Endothelial cell of umbilical vein (primary cell): ENCODE results near the gene SEMG2. TPM values are rescaled to one million over a fixed set of nuclear protein-coding genes. Genes with fewer than 3 reads are reported as not detected.

Source experiments
- BruUV-seq: library from RNA; stranded (reverse); fragments of 400-500 nt; replicated peaks from 2 replicates; lab custom pipeline; 2021; lab: Mats Ljungman, UMichigan
- CTCF ChIA-PET: fragments of 300-600, 350-600 bp; sonication (Branson Sonifier 250); formaldehyde crosslinking; loops from one replicate; lab custom pipeline; 2021; ENCODE audit warnings: antibody characterized with exemption, inconsistent platforms; lab: Charles Lee
- POLR2A ChIA-PET: fragments of 300-600, 350-600 bp; sonication (Branson Sonifier 250); formaldehyde crosslinking; loops from one replicate; lab custom pipeline; 2021; ENCODE audit warnings: antibody characterized with exemption, inconsistent platforms; lab: Charles Lee
- DNase-seq: peaks from one replicate; pipeline ENCODE4 v3.0.0-alpha.2; 2011; ENCODE audit warnings: low read depth, low spot score
- FAIRE-seq: peaks from 2 replicates; lab custom pipeline; 2011; peaks lifted over from hg19 to GRCh38; lab: Jason Lieb, UNC
- H2AFZ ChIP-seq: 2 replicates; pipeline ENCODE4 v1.6.0; 2012; ENCODE audit warnings: low read depth, low read length, control low read depth, inconsistent platforms
- H3K27ac ChIP-seq: 2 replicates; pipeline ENCODE4 v1.5.1; 2011; ENCODE audit warnings: low read depth, mild to moderate bottlenecking, control low read depth, low read length, moderate library complexity; ENCODE audit not compliant: insufficient read depth
- H3K27me3 ChIP-seq, 2 experiments: 2 replicates each; pipeline versions ENCODE4 v1.6.0 to v1.6.1; 2011; ENCODE audit warnings: low read length in 2 of 2, mixed read lengths in 1 of 2; ENCODE audit not compliant: control insufficient read depth in 2 of 2, insufficient read depth in 2 of 2
- H3K36me3 ChIP-seq, 2 experiments: 2 replicates in 1 of 2; 3 replicates in 1 of 2; pipeline ENCODE4 v1.5.1; 2011; ENCODE audit warnings: low read length in 2 of 2, mild to moderate bottlenecking in 1 of 2, moderate library complexity in 1 of 2; ENCODE audit not compliant: control insufficient read depth in 2 of 2, insufficient read depth in 2 of 2; ENCODE audit errors: extremely low read depth in 1 of 2
- H3K4me1 ChIP-seq: 3 replicates; pipeline ENCODE4 v1.5.1; 2011; ENCODE audit warnings: mild to moderate bottlenecking, low read length; ENCODE audit not compliant: control insufficient read depth, insufficient read depth; ENCODE audit errors: extremely low read depth
- H3K4me2 ChIP-seq: 2 replicates; pipeline ENCODE4 v1.6.1; 2011; ENCODE audit warnings: low read length, control low read depth, mixed read lengths; ENCODE audit not compliant: insufficient read depth
- H3K4me3 ChIP-seq, 3 experiments: fragments of 200-600 bp in 1 of 3; sonication (generic), shearing (Covaris generic) in 1 of 3; replicated peaks in 1 of 3; 2 replicates each; pipeline ENCODE4 v1.5.1; 2011 to 2016; ENCODE audit warnings: control low read depth in 3 of 3, low read length in 3 of 3, mild to moderate bottlenecking in 2 of 3, inconsistent platforms in 1 of 3, low read depth in 1 of 3, moderate library complexity in 1 of 3; ENCODE audit not compliant: insufficient read depth in 1 of 3
- H3K79me2 ChIP-seq: 2 replicates; pipeline ENCODE4 v1.6.0; 2012; ENCODE audit warnings: low read length, inconsistent platforms; ENCODE audit not compliant: control insufficient read depth, insufficient read depth
- H3K9ac ChIP-seq: replicated peaks from 2 replicates; pipeline ENCODE3; 2011; ENCODE audit warnings: low read length, control low read depth; ENCODE audit not compliant: insufficient read depth; ENCODE audit errors: extremely low read depth
- H3K9me1 ChIP-seq: replicated peaks from 3 replicates; pipeline ENCODE4 v1.6.0; 2011; ENCODE audit warnings: mild to moderate bottlenecking, low read length; ENCODE audit not compliant: control insufficient read depth, insufficient read depth; ENCODE audit errors: extremely low read depth
- H3K9me3 ChIP-seq: replicated peaks from 2 replicates; pipeline ENCODE4 v1.5.1; 2012; ENCODE audit warnings: low read length, inconsistent platforms; ENCODE audit not compliant: control insufficient read depth, insufficient read depth
- H4K20me1 ChIP-seq: replicated peaks from 2 replicates; pipeline ENCODE3; 2011; ENCODE audit warnings: mild to moderate bottlenecking, low read length; ENCODE audit not compliant: control insufficient read depth, insufficient read depth; ENCODE audit errors: extremely low read depth
- EZH2 ChIP-seq: IDR thresholded peaks from 2 replicates; pipeline ENCODE4 v1.6.1; 2012; ENCODE audit warnings: borderline replicate concordance, low read depth, mild to moderate bottlenecking, moderate library complexity, low read length, inconsistent platforms; ENCODE audit not compliant: severe bottlenecking
- FOS ChIP-seq: IDR thresholded peaks from 2 replicates; pipeline ENCODE4 v1.6.1; 2011; ENCODE audit warnings: mild to moderate bottlenecking, low read length, moderate library complexity, borderline replicate concordance; ENCODE audit not compliant: insufficient read depth
- GATA2 ChIP-seq: IDR thresholded peaks from 2 replicates; pipeline ENCODE4 v1.7.0; 2011; ENCODE audit warnings: low read depth, mild to moderate bottlenecking, moderate library complexity, mixed read lengths, low read length; ENCODE audit not compliant: insufficient read length, insufficient read depth
- JUN ChIP-seq: IDR thresholded peaks from 2 replicates; pipeline ENCODE4 v1.6.1; 2011; ENCODE audit warnings: borderline replicate concordance, low read depth; ENCODE audit not compliant: insufficient read length, insufficient read depth
- MYC ChIP-seq: IDR thresholded peaks from one replicate; pipeline ENCODE4 v1.6.1; 2011; ENCODE audit warnings: mild to moderate bottlenecking, low read depth, low read length
- POLR2A ChIP-seq: IDR thresholded peaks from 2 replicates; pipeline ENCODE4 v1.6.1; 2012; ENCODE audit warnings: low read depth, mild to moderate bottlenecking, control low read depth, low read length
- POLR2AphosphoS5 ChIP-seq: IDR thresholded peaks from 2 replicates; pipeline ENCODE4 v1.6.1; 2012; ENCODE audit warnings: low read depth, mild to moderate bottlenecking, control low read depth, low read length, moderate library complexity; ENCODE audit not compliant: insufficient read depth
- dilution Hi-C: fragments of 300-500 bp; cut with MboI; formaldehyde crosslinking; loops from one replicate; pipeline ENCODE4 v1.15.0; 2019; ENCODE audit warnings: low sequenced_read_pairs; ENCODE audit not compliant: extremely low pct_ligation_motif_present
- intact Hi-C: fragments of 100-400 bp; cut with micrococcal nuclease; formaldehyde crosslinking; loops from one replicate; pipeline ENCODE4 v1.10.0; 2022
- polyA plus RNA-seq, 4 experiments: library from polyadenylated mRNA; depleted of rRNA in 3 of 4; stranded (reverse) in 3 of 4; unstranded in 1 of 4; fragments of >200 nt; gene quantifications; 2 replicates each; pipeline versions ENCODE4 v1.2.1 to v1.2.3, GENCODE V29; 2011 to 2012; ENCODE audit warnings: missing spikeins in 1 of 4
- total RNA-seq: library from RNA; stranded (reverse); gene quantifications from 2 replicates; pipeline ENCODE4 v1.2.3, GENCODE V29; 2021
- TF ChIP-seq, protein P1 (sequence below): IDR thresholded peaks from 2 replicates; pipeline ENCODE4 v1.6.1; 2011; ENCODE audit not compliant: insufficient read depth, insufficient read length
- TF ChIP-seq, protein P2 (sequence below), 2 donors: IDR thresholded peaks; 1 replicate in 1 of 2; 2 replicates in 1 of 2; pipeline ENCODE4 v1.5.1; 2011; ENCODE audit warnings: low read length in 2 of 2, mild to moderate bottlenecking in 2 of 2, moderate library complexity in 2 of 2, control low read depth in 1 of 2, inconsistent platforms in 1 of 2, low read depth in 1 of 2; ENCODE audit not compliant: insufficient read depth in 1 of 2; ENCODE audit errors: extremely low read depth in 1 of 2

Gene SEMG2
- total and polyA plus RNA-seq, 2 donors (not counting 3 experiments of a cell fraction or from before 2014, with no cell fraction given) = not detected

DNA sequence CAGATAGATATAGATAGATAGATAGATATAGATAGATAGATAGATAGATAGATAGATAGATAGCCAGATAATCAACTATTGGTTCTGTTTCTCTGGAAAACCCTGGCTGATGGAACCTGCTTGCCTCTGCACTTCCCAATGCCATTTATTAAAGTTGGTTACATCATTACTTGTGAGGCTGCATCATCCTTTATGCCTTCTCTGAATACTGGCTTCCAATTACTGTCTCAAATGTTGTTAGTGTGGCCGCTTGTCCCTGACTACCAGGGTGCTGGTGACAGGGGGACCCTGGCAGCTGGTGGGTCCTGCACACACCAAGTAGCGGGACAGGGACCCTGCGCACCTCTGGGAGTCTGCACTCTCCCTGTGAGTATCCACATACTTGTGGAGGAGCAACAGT lies 37.1 kb downstream of the SEMG2 start:
- H3K9ac ChIP-seq = no peak overlapping the region
- H3K9me1 ChIP-seq = no peaks in the 10 kb centered on the region
- FAIRE-seq = no peak
- intact Hi-C loops = no loop called here
- TF ChIP-seq EZH2 (no peak), FOS (no peak), GATA2 (no peak), POLR2A (no peak), MYC (no peak), JUN (no peak), POLR2AphosphoS5 (no peak)
- TF ChIP-seq, protein P1, sequence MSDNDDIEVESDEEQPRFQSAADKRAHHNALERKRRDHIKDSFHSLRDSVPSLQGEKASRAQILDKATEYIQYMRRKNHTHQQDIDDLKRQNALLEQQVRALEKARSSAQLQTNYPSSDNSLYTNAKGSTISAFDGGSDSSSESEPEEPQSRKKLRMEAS = no peak
- TF ChIP-seq, protein P2, sequence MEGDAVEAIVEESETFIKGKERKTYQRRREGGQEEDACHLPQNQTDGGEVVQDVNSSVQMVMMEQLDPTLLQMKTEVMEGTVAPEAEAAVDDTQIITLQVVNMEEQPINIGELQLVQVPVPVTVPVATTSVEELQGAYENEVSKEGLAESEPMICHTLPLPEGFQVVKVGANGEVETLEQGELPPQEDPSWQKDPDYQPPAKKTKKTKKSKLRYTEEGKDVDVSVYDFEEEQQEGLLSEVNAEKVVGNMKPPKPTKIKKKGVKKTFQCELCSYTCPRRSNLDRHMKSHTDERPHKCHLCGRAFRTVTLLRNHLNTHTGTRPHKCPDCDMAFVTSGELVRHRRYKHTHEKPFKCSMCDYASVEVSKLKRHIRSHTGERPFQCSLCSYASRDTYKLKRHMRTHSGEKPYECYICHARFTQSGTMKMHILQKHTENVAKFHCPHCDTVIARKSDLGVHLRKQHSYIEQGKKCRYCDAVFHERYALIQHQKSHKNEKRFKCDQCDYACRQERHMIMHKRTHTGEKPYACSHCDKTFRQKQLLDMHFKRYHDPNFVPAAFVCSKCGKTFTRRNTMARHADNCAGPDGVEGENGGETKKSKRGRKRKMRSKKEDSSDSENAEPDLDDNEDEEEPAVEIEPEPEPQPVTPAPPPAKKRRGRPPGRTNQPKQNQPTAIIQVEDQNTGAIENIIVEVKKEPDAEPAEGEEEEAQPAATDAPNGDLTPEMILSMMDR (IDR thresholded peaks at IDR 0.05; ENCODE audit: extremely low read depth in 1 of 2, insufficient read depth in 1 of 2, low read depth in 1 of 2, low read length in 2 of 2) = no peak
- no peak overlapping the region for H3K4me2 ChIP-seq
- no TSS peak for BruUV-seq
- H3K36me3 ChIP-seq = no peaks in the 10 kb centered on the region
- H2AFZ ChIP-seq = no peak overlapping the region
- no peaks in the 10 kb centered on the region for H3K79me2 ChIP-seq
- H3K27ac ChIP-seq = no peak overlapping the region
- H3K4me3 ChIP-seq = no peak overlapping the region
- dilution Hi-C loops = no loop called here
- peaks cover 0 to 2% of the 10 kb centered on the region in 2 experiments for H3K27me3 ChIP-seq
- POLR2A ChIA-PET = no interaction called here
- no peaks in the 10 kb centered on the region for H3K9me3 ChIP-seq
- no peaks in the 10 kb centered on the region for H3K4me1 ChIP-seq
- H4K20me1 ChIP-seq = no peaks in the 10 kb centered on the region
- CTCF ChIA-PET = interaction anchor here (0.9 kb wide), 1 partner anchor 36 kb away, joined by 3 read pairs; no protein-coding TSS in a partner anchor
- no peak for DNase-seq
